ENCODE measurements around the gene POLR3E.

Gene POLR3E

GRCh38 chr16:22293137-22294106 is 3.8 kb upstream of the POLR3E start (continued):
- TF ChIP-seq, protein P1, sequence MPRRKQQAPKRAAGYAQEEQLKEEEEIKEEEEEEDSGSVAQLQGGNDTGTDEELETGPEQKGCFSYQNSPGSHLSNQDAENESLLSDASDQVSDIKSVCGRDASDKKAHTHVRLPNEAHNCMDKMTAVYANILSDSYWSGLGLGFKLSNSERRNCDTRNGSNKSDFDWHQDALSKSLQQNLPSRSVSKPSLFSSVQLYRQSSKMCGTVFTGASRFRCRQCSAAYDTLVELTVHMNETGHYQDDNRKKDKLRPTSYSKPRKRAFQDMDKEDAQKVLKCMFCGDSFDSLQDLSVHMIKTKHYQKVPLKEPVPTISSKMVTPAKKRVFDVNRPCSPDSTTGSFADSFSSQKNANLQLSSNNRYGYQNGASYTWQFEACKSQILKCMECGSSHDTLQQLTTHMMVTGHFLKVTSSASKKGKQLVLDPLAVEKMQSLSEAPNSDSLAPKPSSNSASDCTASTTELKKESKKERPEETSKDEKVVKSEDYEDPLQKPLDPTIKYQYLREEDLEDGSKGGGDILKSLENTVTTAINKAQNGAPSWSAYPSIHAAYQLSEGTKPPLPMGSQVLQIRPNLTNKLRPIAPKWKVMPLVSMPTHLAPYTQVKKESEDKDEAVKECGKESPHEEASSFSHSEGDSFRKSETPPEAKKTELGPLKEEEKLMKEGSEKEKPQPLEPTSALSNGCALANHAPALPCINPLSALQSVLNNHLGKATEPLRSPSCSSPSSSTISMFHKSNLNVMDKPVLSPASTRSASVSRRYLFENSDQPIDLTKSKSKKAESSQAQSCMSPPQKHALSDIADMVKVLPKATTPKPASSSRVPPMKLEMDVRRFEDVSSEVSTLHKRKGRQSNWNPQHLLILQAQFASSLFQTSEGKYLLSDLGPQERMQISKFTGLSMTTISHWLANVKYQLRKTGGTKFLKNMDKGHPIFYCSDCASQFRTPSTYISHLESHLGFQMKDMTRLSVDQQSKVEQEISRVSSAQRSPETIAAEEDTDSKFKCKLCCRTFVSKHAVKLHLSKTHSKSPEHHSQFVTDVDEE (CRISPR knock-in tag; IDR thresholded peaks at IDR 0.05), result no peak
- TF ChIP-seq ISL1 (CRISPR knock-in tag; IDR thresholded peaks at IDR 0.05) (no peak), CSDC2 (CRISPR knock-in tag; IDR thresholded peaks at IDR 0.05) (no peak), TOX (CRISPR knock-in tag; IDR thresholded peaks at IDR 0.05; ENCODE audit: borderline replicate concordance) (no peak), ARNTL (CRISPR knock-in tag; IDR thresholded peaks at IDR 0.05; ENCODE audit: borderline replicate concordance, low read depth) (no peak)

- TF ChIP-seq CREB5 (CRISPR knock-in tag; IDR thresholded peaks at IDR 0.05; ENCODE audit: low read depth), result no peak
- TF ChIP-seq ZFP30 (CRISPR knock-in tag; IDR thresholded peaks at IDR 0.05), result no peak
- no peak for TF ChIP-seq PPARA (CRISPR knock-in tag; IDR thresholded peaks at IDR 0.05; ENCODE audit: borderline replicate concordance)
- no peak for TF ChIP-seq ZC3H10 (CRISPR knock-in tag; IDR thresholded peaks at IDR 0.05)
- no peak for TF ChIP-seq ZNF70 (CRISPR knock-in tag; IDR thresholded peaks at IDR 0.05)
- TF ChIP-seq TOX (CRISPR knock-in tag; IDR thresholded peaks at IDR 0.05; ENCODE audit: borderline replicate concordance), result no peak
- TF ChIP-seq ARNTL (CRISPR knock-in tag; IDR thresholded peaks at IDR 0.05; ENCODE audit: borderline replicate concordance, low read depth), result no peak
- no peak for TF ChIP-seq ISL1 (CRISPR knock-in tag; IDR thresholded peaks at IDR 0.05)
- TF ChIP-seq SNAI2 (CRISPR knock-in tag; IDR thresholded peaks at IDR 0.05), result no peak
- TF ChIP-seq OSR1 (CRISPR knock-in tag; IDR thresholded peaks at IDR 0.05), result no peak
- TF ChIP-seq ESRRG (CRISPR knock-in tag; IDR thresholded peaks at IDR 0.05), result no peak
- TF ChIP-seq CSRNP3 (CRISPR knock-in tag; IDR thresholded peaks at IDR 0.05), result no peak
- no peak for TF ChIP-seq PATZ1 (CRISPR knock-in tag; IDR thresholded peaks at IDR 0.05; ENCODE audit: borderline replicate concordance)
- no peak for TF ChIP-seq RARB (CRISPR knock-in tag; IDR thresholded peaks at IDR 0.05)
- TF ChIP-seq ZNF8 (CRISPR knock-in tag; IDR thresholded peaks at IDR 0.05), result no peak
- TF ChIP-seq ZNF565 (CRISPR knock-in tag; conservative IDR thresholded peaks at IDR 0.05; ENCODE audit: low read depth), result no peak
- TF ChIP-seq BACH2 (CRISPR knock-in tag; IDR thresholded peaks at IDR 0.05; ENCODE audit: borderline replicate concordance), result no peak
- no peak for TF ChIP-seq CSDC2 (CRISPR knock-in tag; IDR thresholded peaks at IDR 0.05)
- ATAC-seq, result no peak
Measured at GRCh38 chr16:22296225-22297113, 740 bp upstream of the POLR3E start.
